ENCODE data around the gene CCR6.
A peak's percentile ranks its signal among the peaks of the same experiment; 100 is the strongest.

CCR6 gene

GRCh38 chr6:167137881-167138280 is 15.0 kb downstream of the CCR6 start:
- no peak for TF ChIP-seq CTCF (IDR thresholded peaks at IDR 0.05)
- peaks cover 50% of the 10 kb centered on the region for H3K4me1 Mint-ChIP-seq
- H3K27me3 Mint-ChIP-seq (ENCODE audit: low read depth, poor library complexity), result peaks cover 7% of the 10 kb centered on the region
- DNase-seq, result no peak
- H3K9me3 Mint-ChIP-seq, result no peaks in the 10 kb centered on the region
- no peak overlapping the region for H3K27ac Mint-ChIP-seq
- H3K4me3 Mint-ChIP-seq, result no peak overlapping the region
- H3K36me3 Mint-ChIP-seq (ENCODE audit: low read depth), result no peaks in the 10 kb centered on the region

- peaks cover 38% of the 10 kb centered on the region for H3K4me1 Mint-ChIP-seq
- DNase-seq, result no peak
These were observed 16.9 kb downstream of the CCR6 start for GRCh38 chr6:167139761-167140160.

GRCh38 chr6:167140589-167141474 is 17.9 kb downstream of the CCR6 start:
- H3K4me1 Mint-ChIP-seq, result peaks cover 40% of the 10 kb centered on the region
- H3K9me3 Mint-ChIP-seq, result peaks cover 12% of the 10 kb centered on the region
- no peak for TF ChIP-seq CTCF (IDR thresholded peaks at IDR 0.05)
- H3K36me3 Mint-ChIP-seq (ENCODE audit: low read depth), result no peaks in the 10 kb centered on the region
- peaks cover 23% of the 10 kb centered on the region for H3K27me3 Mint-ChIP-seq (ENCODE audit: low read depth, poor library complexity)
- no peak for DNase-seq
- H3K4me3 Mint-ChIP-seq, result no peak overlapping the region
- peak overlapping the region; percentile 66 for H3K27ac Mint-ChIP-seq

More at GRCh38 chr6:167139761-167140160, 16.9 kb downstream of the CCR6 start:
- no peak overlapping the region for H3K4me3 Mint-ChIP-seq
- no peak overlapping the region for H3K27ac Mint-ChIP-seq
- no peak for TF ChIP-seq CTCF (IDR thresholded peaks at IDR 0.05)
- H3K9me3 Mint-ChIP-seq, result peaks cover 1% of the 10 kb centered on the region
- no peaks in the 10 kb centered on the region for H3K36me3 Mint-ChIP-seq (ENCODE audit: low read depth)
- H3K27me3 Mint-ChIP-seq (ENCODE audit: low read depth, poor library complexity), result peaks cover 14% of the 10 kb centered on the region

GRCh38 chr6:167141667-167142432 is 19.0 kb downstream of the CCR6 start:
- no peak overlapping the region for H3K4me3 Mint-ChIP-seq
- H3K27me3 Mint-ChIP-seq (ENCODE audit: low read depth, poor library complexity), result peaks cover 30% of the 10 kb centered on the region
- DNase-seq, result peak; percentile 71
- peaks cover 13% of the 10 kb centered on the region for H3K9me3 Mint-ChIP-seq
- H3K27ac Mint-ChIP-seq, result no peak overlapping the region
- peak; percentile 88 for TF ChIP-seq CTCF (IDR thresholded peaks at IDR 0.05)
- peaks cover 50% of the 10 kb centered on the region for H3K4me1 Mint-ChIP-seq
- H3K36me3 Mint-ChIP-seq (ENCODE audit: low read depth), result no peaks in the 10 kb centered on the region

GRCh38 chr6:167142433-167142761 is 19.5 kb downstream of the CCR6 start:
- Mint-ChIP-seq H3K27me3 (ENCODE audit: low read depth, poor library complexity) (peaks cover 31% of the 10 kb centered on the region), H3K27ac (no peak overlapping the region), H3K4me1 (peaks cover 55% of the 10 kb centered on the region), H3K4me3 (no peak overlapping the region), H3K9me3 (peaks cover 13% of the 10 kb centered on the region), H3K36me3 (ENCODE audit: low read depth) (no peaks in the 10 kb centered on the region)
- no peak for DNase-seq
- TF ChIP-seq CTCF (IDR thresholded peaks at IDR 0.05), result no peak

Measured in nephron progenitor cell (in vitro differentiated cells).